Measurements from ENCODE around the gene SKI.

SKI gene

GRCh38 chr1:2209400-2210083, 18.6 kb upstream of the SKI start:
- no peak for DNase-seq (ENCODE audit: extremely low spot score)
- POLR2A ChIA-PET = interaction anchor here (0.8 to 3.4 kb wide), 4 partner anchors 10 to 21 kb away, joined by 3 to 13 read pairs (median 6); partner anchors contain the start of gene SKI
- no peak for TF ChIP-seq L3MBTL2 (conservative IDR thresholded peaks at IDR 0.05)
- no peak for TF ChIP-seq LEF1 (IDR thresholded peaks at IDR 0.05; ENCODE audit: borderline replicate concordance)
- no peak for TF ChIP-seq SUZ12 (IDR thresholded peaks at IDR 0.05)
- TF ChIP-seq BHLHE40 (IDR thresholded peaks at IDR 0.05; ENCODE audit: borderline replicate concordance) = no peak
- TF ChIP-seq FOXK2 (IDR thresholded peaks at IDR 0.05) = no peak
- TF ChIP-seq SP1 (IDR thresholded peaks at IDR 0.05) = no peak
- CTCF ChIA-PET = interaction anchor here (1.6 kb wide), 1 partner anchor 172 kb away, joined by 5 read pairs; no protein-coding TSS in a partner anchor

DNA sequence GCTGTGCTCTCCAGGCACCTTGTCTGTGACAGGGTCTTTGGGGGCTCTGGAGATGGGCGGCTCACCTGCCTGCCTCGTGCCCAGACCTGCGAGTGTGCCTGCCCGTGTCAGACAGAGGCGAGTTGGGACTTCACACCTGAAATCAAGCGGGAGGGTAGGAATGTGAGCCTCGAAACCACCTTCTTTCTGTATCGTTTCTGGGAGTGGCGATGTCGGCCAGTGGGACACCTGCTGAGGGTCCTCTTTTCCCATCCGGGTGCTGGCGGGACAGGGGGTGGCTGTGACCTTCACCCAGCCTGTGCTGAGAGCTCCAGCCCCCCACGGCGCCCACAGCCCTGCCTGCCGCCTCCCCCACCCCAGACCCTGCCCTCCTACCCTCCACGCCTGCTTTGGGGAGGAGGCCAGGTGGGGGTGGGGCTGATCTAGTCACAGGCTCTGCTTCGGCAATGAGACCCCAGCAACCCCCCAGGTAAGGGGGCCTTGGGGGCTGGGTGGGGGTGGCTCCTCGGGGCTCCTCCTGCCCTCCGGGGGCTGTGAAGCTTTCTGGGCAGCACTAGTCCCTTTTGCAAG, 17.9 kb upstream of the SKI start:
- no peak for TF ChIP-seq BHLHE40 (IDR thresholded peaks at IDR 0.05; ENCODE audit: borderline replicate concordance)
- TF ChIP-seq FOXM1 (IDR thresholded peaks at IDR 0.05; ENCODE audit: borderline replicate concordance) = no peak
- no peak for TF ChIP-seq ZNF384 (IDR thresholded peaks at IDR 0.05)
- no peak for TF ChIP-seq SUZ12 (IDR thresholded peaks at IDR 0.05)
- TF ChIP-seq HDGF (IDR thresholded peaks at IDR 0.05; ENCODE audit: borderline replicate concordance) = no peak
- TF ChIP-seq L3MBTL2 (conservative IDR thresholded peaks at IDR 0.05) = no peak
- no peak for TF ChIP-seq ARNT (IDR thresholded peaks at IDR 0.05)
- TF ChIP-seq FOXK2 (IDR thresholded peaks at IDR 0.05) = no peak
- no peak for TF ChIP-seq FOXA1 (IDR thresholded peaks at IDR 0.05)
- TF ChIP-seq SP1 (IDR thresholded peaks at IDR 0.05) = no peak
- no peak for TF ChIP-seq NFRKB (IDR thresholded peaks at IDR 0.05)
- TF ChIP-seq LEF1 (IDR thresholded peaks at IDR 0.05; ENCODE audit: borderline replicate concordance) = no peak
- TF ChIP-seq CTBP1 (IDR thresholded peaks at IDR 0.05; ENCODE audit: borderline replicate concordance) = no peak
- no peak for TF ChIP-seq TARDBP (IDR thresholded peaks at IDR 0.05)
- no peak for DNase-seq (ENCODE audit: extremely low spot score)
- ChIA-PET CTCF (no interaction called here), POLR2A (interaction anchor here (0.8 to 2.2 kb wide), 2 partner anchors 11 to 17 kb away, joined by 3 to 8 read pairs; no protein-coding TSS in a partner anchor)

- DNase-seq (ENCODE audit: extremely low spot score) = no peak
- CTCF ChIA-PET = no interaction called here
- no peak for TF ChIP-seq FOXA1 (IDR thresholded peaks at IDR 0.05)
- no peak for TF ChIP-seq SUZ12 (IDR thresholded peaks at IDR 0.05)
- no peak for TF ChIP-seq FOXM1 (IDR thresholded peaks at IDR 0.05; ENCODE audit: borderline replicate concordance)
- no peak for TF ChIP-seq HDGF (IDR thresholded peaks at IDR 0.05; ENCODE audit: borderline replicate concordance)
- no peak for TF ChIP-seq ARNT (IDR thresholded peaks at IDR 0.05)
- TF ChIP-seq, protein P1, sequence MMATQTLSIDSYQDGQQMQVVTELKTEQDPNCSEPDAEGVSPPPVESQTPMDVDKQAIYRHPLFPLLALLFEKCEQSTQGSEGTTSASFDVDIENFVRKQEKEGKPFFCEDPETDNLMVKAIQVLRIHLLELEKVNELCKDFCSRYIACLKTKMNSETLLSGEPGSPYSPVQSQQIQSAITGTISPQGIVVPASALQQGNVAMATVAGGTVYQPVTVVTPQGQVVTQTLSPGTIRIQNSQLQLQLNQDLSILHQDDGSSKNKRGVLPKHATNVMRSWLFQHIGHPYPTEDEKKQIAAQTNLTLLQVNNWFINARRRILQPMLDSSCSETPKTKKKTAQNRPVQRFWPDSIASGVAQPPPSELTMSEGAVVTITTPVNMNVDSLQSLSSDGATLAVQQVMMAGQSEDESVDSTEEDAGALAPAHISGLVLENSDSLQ (IDR thresholded peaks at IDR 0.05) = no peak
- no peak for TF ChIP-seq FOXK2 (IDR thresholded peaks at IDR 0.05)
- TF ChIP-seq CTBP1 (IDR thresholded peaks at IDR 0.05; ENCODE audit: borderline replicate concordance) = no peak
- no peak for TF ChIP-seq SP1 (IDR thresholded peaks at IDR 0.05)
- no peak for TF ChIP-seq TARDBP (IDR thresholded peaks at IDR 0.05)
- TF ChIP-seq BHLHE40 (IDR thresholded peaks at IDR 0.05; ENCODE audit: borderline replicate concordance) = no peak
- TF ChIP-seq ZNF384 (IDR thresholded peaks at IDR 0.05) = no peak
- no peak for TF ChIP-seq L3MBTL2 (conservative IDR thresholded peaks at IDR 0.05)
- no peak for TF ChIP-seq ELF4 (IDR thresholded peaks at IDR 0.05)
- POLR2A ChIA-PET = interaction anchor here (2.5 kb wide), 1 partner anchor 17 kb away, joined by 18 read pairs; the partner anchor contains the start of gene SKI
Measured at GRCh38 chr1:2210786-2211185, 17.3 kb upstream of the SKI start.

GRCh38 chr1:2212274-2212531, 15.9 kb upstream of the SKI start:
- TF ChIP-seq CTBP1 (IDR thresholded peaks at IDR 0.05; ENCODE audit: borderline replicate concordance) = no peak
- TF ChIP-seq, protein P1 (IDR thresholded peaks at IDR 0.05) = no peak
- ChIA-PET POLR2A (interaction anchor here (1.0 to 2.5 kb wide), 6 partner anchors 8 to 20 kb away, joined by 3 to 18 read pairs (median 4); partner anchors contain the start of gene SKI), CTCF (no interaction called here)
- DNase-seq (ENCODE audit: extremely low spot score) = no peak

DNA sequence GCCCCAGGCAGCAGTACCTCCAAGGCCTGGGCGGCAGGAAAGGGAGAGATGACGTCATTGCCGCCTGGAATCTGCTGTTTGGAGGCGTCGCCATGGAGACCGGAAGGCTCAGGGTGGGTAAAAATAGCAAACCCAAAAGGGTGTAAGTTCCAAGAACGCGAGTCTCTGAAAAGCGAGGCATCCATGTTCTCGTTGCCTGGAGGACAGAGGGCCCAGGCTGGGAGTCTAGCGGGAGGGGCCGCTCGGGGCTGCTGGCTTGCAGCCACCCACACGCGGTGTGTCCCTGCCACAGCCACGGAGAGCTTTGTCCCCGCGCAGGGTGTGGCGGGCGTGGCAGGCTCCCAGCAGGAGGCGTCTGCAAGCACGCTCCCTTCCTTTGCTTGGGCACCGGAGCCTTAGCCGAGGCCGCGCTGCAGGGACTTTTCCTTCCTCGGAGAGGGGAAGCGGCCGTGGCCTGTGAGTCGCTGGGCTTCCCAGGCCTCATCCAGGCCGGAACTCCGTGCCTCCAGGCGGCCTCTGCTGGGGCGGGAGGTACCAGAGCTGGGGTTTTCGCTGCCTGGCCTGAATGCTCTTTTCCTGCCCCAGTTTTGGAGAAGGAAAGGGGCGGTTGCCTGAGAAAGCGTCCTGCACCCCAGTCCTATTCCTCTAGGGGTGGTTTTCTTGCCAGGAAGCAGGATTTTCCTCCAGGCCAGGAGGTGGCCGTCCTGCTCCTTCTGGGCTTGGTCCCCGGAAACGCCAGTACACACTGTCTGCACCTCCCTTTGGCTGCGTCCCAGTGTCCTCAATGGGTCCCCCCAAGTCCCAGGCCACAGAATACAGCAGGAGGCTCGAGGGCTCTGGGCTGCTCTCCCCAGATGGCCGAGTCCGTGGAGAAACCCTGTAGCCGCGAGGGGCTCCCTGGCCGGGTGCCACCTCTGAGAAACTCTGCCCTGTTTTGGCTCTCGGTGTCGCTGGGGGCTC, 15.3 kb upstream of the SKI start:
- ChIA-PET CTCF (interaction anchor here (0.5 kb wide), 1 partner anchor 24 kb away, joined by 3 read pairs; no protein-coding TSS in a partner anchor), POLR2A (interaction anchor here (1.0 to 2.5 kb wide), 6 partner anchors 9 to 19 kb away, joined by 3 to 18 read pairs (median 4); partner anchors contain the start of gene SKI)
- DNase-seq (ENCODE audit: extremely low spot score) = peak; percentile 74
- TF ChIP-seq NFRKB (IDR thresholded peaks at IDR 0.05) = no peak
- no peak for TF ChIP-seq FOXA1 (IDR thresholded peaks at IDR 0.05)
- TF ChIP-seq TARDBP (IDR thresholded peaks at IDR 0.05) = no peak
- no peak for TF ChIP-seq SUZ12 (IDR thresholded peaks at IDR 0.05)
- TF ChIP-seq ZNF384 (IDR thresholded peaks at IDR 0.05) = no peak
- TF ChIP-seq SP1 (IDR thresholded peaks at IDR 0.05) = no peak
- no peak for TF ChIP-seq ELF4 (IDR thresholded peaks at IDR 0.05)
- no peak for TF ChIP-seq CTBP1 (IDR thresholded peaks at IDR 0.05; ENCODE audit: borderline replicate concordance)
- no peak for TF ChIP-seq ARNT (IDR thresholded peaks at IDR 0.05)
- no peak for TF ChIP-seq BHLHE40 (IDR thresholded peaks at IDR 0.05; ENCODE audit: borderline replicate concordance)
- TF ChIP-seq L3MBTL2 (conservative IDR thresholded peaks at IDR 0.05) = peak; percentile 76
- TF ChIP-seq, protein P1 (IDR thresholded peaks at IDR 0.05) = no peak
- no peak for TF ChIP-seq FOXK2 (IDR thresholded peaks at IDR 0.05)
- TF ChIP-seq HDGF (IDR thresholded peaks at IDR 0.05; ENCODE audit: borderline replicate concordance) = peak; percentile 97
